Muscle of back (tissue), 11 donors: ENCODE data around the gene XXYLT1. TPM values are rescaled to one million over a fixed set of nuclear protein-coding genes. Genes with fewer than 3 reads are reported as not detected.
"Not testable (repeated sequence)": the region's sequence is repeated elsewhere in the genome, so short reads cannot be mapped to it uniquely, and the experiment has no call there.

Source experiments
- DNase-seq, 3 donors: peaks; one replicate each; pipeline versions ENCODE4 v3.0.0 to v3.0.0-alpha.2; 2013
- polyA plus RNA-seq, 10 donors: library from polyadenylated mRNA; unstranded; fragments of 120-200 nt; gene quantifications; one replicate each; pipeline ENCODE4 v1.2.1, GENCODE V29; 2013; ENCODE audit not compliant: insufficient read length in 10 of 10

Gene XXYLT1
- polyA plus RNA-seq, 10 donors, result 17.8 to 32.2 (median 22.8) TPM

DNA sequence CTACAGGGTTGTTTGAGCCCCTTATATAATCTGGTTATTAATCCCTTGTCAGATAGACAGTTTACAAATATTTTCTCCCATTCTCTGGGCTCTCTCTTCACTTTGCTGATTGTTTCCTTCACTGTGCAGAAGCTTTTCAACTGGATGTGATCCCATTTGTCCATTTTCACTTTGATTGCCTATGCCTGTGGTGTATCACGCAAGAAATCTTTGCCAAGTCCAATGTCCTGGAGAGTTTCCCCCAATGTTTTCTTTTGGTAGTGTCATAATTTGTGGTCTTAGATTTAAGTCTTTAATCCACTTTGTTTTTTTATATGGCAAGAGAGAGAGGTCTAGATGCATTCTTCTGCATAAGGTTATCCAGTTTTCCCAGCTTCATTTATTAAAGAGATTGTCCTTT is 40.7 kb downstream of the XXYLT1 start:
- DNase-seq, result no peak

DNA sequence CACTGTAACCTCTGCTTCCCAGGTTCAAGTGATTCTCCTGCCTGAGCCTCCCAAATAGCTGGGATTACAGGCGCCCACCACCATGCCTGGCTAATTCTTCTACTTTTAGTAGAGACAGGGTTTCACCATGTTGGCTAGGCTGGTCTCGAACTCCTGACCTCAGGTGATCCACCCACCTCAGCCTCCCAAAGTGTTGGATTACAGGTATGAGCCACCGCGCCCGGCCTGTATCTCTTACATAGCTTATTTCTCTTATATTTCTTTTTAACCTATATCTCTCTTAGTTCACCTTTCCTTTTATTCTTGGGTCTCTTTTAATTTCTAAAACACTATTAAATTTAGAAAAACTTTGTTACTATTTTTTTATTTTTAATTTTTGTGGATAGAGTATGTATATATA is 42.1 kb downstream of the XXYLT1 start:
- not testable (repeated sequence) for DNase-seq

DNA sequence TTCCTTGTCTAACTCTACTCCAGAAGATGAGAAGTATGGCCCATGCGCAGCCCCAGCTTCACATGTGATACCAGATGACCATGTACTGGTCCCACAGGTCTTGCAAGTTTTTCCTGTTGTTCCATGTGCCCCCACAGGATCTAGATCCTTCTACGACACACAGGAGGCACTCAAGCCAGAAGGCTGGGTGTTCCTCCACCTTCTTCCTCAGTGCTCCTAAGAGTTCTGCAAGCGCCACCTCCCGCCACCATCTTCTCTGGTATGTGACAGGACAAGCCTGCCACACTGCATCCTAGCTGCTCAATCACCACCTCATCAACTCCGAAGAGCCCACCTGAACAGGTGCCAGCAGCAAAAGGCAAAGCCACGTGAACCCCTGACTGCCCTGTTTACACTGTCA is 43.1 kb downstream of the XXYLT1 start:
- no peak for DNase-seq

DNA sequence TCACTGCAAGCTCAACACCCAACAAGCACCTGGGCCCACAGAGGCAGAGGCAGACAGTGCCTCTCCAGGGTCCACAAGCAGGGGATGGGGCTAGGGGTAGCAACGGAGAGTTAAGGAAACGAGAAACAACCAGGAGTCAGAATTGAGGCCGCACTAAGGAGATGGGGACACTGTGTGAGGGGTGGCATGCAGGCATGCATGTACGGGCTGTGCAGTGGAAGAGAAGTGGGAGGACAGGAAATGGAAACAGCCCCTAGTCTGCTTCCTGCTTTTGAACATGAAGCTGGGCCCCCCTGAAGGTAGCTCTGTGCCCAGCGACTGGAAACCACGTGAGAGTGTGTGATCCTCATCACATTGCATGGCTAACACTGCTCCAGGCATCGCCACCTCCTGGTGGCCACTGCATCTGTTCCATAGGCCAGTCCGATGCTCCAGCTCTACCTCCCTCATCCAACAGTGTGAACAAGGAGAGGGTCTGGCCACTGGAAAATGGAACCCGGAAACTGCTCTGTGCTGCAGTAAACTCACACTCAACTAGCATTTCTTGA is 44.0 kb downstream of the XXYLT1 start:
- no peak for DNase-seq

DNA sequence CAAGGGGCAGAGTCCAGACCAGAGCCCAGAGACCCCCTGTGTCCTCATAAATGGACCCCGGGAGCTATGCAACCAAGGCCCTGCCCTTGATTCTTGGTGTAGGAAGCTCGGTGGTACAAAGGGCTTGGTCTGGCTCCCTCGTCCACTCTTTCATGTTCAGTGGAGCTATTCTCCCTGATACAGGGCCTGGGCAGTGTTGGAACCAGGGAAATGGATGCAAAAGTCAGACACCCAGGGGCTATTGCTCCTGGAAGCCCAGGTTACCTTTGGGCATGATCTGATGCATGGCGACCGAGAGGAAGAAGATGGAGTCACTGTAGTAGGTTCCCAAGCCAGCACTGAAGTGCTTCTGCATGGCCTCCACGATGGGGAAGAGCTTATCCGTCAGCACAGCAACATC is 44.5 kb downstream of the XXYLT1 start:
- DNase-seq, result no peak

DNA sequence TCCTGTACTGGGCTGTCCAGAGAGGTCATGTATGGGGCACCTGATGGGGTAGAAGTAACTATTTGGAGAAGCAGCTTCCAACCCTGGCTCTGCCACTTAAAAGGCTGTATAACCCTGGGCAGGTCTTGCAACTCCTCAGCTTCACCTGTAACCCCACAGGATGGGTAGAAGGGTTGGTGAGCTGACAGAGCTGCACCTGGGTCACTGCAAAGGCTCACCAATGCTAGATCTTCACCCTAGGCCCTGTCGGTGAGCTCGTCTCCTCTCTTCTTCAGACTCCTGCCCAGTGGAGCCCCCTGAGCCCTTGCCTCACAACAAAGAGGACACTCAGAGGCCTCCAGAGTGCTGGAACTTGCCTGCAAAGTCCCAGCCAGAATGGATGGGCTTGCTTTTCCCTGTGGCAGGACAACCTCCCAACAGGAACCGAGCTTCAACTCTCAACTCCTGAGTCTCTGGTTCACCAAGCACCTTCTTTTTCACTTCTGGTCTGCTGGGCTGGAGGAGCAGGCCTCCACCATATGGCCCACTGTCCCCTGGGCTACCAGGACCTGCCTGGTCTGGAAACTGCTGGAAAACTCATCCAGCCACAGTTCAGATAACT is 45.9 kb downstream of the XXYLT1 start:
- no peak for DNase-seq

DNA sequence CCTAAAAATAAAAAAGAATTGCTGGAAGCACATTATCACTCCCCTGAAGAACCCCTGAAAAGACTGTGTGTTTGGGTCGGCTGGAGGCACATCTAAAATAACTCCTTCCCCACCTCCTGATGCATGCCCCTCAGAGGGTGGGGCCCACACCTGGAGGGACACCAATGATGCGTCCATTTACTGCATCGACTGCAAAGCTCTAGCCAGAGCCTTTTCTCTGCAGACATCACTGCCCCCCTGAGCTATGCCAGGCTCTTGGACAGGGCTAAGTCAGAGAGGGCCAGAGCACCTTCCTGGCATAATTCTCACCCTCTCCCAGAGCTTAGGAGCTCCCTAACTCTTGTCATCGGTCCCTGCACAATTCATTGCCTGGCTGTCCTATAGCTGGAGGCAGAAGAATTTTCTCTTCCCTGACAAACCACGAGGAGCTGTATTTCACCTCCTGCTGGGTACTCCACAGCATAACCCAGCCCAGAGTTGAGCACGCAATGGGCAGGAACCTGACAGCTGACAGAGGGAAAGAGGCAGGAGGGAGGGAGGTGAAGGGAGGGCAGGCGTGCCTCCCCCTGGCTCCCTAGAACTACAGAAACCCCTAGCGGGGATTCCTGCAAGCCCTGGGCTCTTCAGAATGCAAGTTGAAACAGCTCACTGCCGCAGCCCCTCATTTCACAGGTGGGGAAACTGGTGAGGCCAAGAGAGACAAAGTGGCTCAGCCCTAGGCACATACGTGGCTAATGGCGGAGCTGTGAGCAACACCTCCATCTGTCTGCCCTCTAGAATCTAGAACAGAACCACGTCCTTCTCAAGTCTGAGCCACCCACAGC is 46.6 kb downstream of the XXYLT1 start:
- DNase-seq, result no peak

DNA sequence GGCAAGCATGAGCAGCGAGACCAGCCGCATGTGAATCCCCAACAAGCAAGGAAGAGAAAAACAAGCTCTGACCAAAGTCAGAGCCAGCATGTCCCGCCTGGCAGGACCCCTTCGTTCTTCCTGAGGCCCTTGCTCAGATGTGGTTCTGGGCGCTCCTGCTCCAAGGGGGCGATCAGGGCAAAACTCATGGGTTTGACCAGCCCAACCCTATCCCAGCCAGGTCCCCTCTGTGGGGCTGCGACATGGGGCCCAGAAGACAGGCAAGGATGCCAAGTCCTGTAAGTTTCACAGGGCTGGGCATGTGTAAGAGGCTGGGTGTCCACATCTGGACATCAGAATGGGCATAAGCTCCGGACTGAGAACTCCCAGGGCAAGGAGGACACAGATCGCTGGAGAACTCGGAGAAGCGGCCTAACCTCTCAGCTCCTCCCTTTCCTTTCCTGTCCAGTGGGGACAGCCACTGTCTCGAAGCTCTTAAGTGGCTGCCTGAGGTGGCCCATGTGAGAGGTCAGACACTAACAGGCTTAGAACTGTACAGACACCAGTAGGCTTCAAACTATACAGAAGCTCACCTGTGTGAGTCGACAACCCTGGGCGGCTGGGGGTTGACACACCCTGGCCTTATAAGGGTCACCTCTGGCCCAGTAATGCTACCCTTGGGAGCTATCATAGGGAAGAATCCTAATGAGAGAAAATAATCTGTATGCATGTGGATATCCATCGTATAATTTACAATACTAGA is 48.9 kb downstream of the XXYLT1 start:
- DNase-seq, result no peak

DNA sequence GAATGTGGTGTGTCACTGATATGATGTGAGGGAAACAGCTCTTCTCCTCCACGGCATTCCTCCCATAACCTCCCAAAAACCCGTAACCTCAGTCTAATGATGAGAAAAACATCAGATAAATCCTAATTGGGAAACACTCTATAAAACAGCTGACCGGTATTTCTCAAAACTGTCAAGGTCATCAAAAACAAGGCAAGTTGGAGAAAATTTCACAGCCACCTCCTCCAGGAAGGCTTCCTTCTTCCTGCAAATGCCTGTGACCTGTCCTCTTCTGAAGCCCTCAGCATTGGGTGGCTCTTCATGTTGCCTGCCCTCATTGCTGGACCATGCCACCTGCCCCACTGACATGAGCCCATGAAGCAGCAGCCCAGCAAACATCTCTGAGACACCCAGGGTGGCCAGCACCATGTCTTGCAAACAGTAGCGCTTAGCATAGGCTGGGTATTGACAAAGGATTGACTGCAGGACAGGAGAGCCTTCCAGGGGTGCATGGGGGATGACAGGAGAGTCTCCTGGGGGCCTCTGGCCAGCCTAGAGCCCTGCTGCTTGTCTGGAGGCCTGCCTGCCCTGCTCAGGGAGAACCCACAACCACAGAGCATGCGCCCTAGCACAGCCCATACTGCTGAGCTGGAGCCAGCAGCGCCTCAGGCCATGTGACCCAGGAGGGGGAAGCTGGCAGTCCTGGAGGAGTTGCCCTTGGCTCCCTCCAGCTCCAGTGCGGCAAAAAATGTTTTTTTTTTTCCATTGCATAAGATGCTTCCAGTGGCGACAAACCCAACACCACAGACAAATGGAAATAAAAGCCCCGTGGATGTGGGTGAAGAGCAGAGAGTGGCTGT is 49.7 kb downstream of the XXYLT1 start:
- DNase-seq, result peak in 1 of 3 donors; percentile 42

DNA sequence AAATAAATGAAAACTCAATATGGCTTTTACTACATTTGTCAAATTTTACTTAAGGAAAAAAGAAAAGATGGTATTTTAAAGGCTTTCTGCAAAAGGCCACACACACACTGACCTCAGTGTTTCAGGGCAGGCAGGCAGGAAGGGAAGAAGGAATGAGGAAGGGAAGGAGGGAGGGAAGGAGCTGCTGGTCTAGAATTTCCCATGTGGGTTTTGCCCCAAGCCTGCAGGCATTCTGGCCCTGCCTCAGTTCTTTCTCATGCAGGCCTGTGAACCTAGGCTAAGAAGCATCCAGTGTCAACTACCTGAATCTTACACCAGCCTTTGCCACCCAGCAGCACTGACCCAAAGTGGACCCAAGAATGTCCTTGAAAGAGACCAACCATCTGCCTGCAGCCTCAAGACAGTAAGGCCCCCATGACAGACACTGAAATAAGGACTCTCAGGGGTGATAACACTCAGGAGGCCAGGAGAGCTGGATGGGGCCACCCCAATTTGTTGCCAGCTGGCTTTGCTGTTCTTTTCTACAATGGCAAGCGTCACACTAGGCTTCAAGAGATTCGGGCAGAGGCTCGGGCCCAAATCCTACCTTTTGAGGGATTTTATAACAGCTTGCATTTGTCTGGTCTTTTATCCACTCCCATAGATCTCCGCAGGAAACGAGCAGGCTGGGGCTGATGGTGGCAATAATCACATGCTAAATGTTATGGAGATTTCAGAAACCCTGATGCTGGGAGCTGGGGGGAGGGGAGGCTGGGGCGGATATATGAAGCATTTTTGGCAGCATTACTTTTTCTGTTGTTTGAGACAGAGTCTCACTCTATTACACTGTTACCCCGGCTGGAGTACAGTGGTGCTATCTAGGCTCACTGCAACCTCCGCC is 51.4 kb downstream of the XXYLT1 start:
- DNase-seq, result no peak

DNA sequence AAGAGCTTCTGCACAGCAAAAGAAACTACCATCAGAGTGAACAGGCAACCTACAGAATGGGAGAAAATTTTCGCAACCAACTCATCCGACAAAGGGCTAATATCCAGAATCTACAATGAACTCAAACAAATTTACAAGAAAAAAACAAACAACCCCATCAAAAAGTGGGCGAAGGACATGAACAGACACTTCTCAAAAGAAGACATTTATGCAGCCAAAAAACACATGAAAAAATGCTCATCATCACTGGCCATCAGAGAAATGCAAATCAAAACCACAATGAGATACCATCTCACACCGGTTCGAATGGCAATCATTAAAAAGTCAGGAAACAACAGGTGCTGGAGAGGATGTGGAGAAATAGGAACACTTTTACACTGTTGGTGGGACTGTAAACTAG is 52.6 kb downstream of the XXYLT1 start:
- not testable (repeated sequence) for DNase-seq

DNA sequence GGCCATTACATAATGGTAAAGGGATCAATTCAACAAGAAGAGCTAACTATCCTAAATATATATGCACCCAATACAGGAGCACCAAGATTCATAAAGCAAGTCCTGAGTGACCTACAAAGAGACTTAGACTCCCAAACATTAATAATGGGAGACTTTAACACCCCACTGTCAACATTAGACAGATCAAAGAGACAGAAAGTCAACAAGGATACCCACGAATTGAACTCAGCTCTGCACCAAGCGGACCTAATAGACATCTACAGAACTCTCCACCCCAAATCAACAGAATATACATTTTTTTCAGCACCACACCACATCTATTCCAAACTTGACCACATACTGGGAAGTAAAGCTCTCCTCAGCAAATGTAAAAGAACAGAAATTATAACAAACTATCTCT is 55.4 kb downstream of the XXYLT1 start:
- DNase-seq, result not testable (repeated sequence)

DNA sequence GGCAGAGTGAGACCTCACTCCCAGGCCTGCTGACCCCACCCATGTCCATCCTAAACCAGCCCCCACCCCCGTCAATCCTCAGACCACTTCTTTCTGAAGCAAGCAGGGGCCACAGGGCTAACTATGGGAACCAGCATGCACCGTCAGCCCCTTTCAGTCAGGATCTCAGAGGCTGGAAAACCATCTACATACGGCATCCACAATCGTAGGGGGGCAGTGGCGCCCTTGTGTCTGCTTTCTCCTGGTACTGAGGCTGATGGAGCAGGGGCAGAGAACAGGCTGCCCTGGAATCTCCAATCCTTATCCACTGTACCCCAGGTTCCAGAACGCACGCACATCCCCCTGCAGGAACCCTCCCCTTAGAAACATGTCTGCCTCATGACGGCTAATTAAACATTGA is 56.6 kb downstream of the XXYLT1 start:
- no peak for DNase-seq

DNA sequence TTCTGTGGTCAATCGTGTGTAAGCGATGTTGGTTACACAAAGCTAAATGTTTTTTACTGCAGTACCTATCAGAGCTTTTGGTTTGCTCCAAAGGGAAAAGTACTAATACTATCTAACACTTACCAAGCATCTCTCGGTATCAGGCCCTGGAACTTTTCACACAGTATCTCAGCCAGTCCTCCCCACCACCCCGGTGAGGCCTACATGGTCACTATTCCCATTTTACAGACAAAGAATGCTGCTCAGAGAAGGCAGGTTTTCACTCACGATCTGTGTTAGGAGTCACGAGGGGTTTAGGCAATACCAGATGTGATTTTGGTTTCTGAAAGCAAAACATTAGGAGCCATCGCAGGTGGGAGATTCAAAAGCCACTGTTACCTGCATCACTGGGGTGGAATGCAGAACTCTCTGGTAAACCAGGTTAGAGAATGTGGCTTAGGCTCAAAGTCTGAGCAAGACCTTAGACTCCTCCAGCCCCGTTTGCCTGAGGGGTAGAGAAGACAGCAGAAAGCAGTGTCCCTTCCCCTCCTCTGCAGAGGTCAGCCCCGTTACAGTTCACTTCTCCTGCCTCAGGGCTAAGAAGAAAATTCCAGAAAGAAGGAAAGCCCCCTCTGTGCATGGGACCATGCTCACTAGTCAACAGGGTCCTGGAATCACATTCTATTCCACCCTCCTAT is 57.2 kb downstream of the XXYLT1 start:
- DNase-seq, result no peak

DNA sequence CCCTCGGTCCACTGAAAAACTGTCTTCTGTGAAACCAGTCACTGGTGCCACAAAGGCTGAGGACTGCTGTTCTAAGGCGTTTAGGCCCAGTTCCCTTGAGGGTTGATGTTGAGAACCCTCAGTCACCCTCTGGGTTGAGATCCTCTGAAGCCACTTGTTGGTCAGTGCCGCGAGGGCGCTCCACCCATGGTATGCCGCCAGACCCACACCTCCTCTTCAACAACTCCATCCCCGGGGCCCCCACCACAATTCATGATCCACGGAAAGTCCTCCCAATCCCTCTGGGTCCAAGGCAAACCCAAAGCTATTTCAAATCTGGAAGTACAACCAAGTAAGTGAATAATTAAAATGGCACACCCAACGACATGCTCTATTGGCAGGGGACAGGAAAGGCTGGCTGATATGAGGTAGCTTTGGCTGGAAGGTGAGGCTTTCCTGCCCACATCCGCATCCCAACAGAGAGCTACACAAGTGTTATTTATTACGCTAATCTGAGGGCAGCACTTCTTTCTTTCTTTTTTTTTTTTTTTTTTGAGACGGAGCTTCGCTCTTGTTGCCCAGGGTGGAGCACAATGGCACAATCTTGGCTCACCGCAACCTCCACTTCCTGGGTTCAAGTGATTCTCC is 58.1 kb downstream of the XXYLT1 start:
- DNase-seq, result no peak

DNA sequence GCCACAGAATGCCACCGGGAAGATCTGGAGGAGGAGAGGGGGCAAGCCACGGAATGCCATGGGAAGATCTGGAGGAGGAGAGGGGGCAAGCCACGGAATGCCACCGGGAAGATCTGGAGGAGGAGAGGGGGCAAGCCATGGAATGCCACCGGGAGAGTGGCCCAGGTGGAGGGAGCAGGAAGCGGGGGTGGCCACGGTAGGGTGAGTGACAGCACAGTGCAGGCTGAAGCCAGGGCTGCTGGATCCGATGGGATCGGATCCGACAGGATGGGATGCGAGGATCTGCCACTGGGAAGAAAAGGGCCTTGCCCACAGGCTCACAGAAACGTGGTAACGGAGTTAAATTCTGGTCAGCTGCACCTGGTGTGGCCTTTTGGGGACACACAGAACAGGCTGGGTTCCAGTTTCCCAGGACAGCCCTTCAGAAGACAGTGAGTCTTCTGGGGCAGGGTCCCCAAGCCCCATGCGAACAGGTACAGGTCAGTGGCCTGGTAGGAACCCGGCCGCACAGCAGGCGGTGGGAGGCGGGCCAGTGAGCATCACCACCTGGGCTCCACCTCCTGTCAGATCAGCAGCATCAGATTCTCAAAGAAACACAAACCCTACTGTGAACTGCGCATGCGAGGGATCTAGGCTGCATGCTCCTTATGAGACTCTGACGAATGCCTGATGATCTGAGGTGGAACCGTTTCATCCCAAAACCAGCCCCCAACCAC is 58.8 kb downstream of the XXYLT1 start:
- DNase-seq, result no peak

DNA sequence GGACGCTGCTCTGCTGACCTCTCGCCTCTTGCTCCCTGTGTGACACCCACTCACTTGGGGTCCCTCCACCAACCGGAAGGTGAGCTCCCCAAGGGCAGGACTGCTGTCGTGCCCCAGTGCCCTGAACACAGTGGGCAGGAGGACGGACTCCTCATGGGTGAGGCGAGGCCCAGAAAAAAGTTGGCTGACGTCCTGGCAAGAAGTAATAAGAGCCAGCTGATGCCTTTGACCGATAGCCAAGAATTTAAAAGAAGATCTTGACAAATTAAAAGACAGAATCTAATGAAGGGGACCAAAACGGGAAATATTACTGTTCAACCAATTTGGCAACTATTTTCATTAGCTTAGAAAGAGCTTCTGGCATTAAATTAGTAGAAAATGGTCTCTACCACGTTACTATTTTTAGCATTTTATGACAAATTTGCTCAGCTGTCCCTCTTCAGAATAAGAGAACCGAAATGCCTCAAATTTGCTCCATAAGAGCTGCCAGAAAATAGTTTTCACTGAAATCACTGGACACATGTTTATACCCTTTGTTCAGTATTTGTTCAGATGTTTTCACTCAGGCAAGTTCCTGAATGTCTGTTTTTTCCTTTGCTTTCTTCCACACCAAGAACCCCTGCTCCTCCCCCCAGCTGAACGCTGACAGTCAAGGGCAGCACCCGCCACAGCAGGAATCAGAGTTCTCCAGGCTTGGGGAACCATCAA is 60.5 kb downstream of the XXYLT1 start:
- peak; percentile 85 to 95 (median 94) for DNase-seq

DNA sequence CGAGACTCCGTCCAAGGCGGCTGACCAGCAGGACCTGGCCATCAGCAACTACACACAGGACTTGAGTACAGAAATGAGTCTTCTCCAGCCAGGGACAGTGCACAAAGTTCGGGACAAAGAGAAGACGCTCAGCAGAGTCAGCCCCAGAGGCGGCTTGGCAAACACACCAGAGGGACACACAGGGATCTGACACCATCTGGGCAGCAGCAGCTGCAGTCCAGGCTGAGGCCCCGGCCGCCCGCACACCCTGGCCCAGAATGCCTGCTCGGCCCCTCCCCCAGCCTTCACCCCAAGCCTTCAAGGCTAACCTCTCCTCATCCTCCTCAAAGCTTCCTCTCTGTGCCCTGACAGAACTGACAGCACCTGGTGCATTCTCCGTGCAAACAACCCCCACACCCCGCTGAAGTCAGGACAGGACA is 61.1 kb downstream of the XXYLT1 start:
- DNase-seq, result peak; percentile 81 to 93 (median 82)
